ENCODE results near the gene C7orf25.

C7orf25 gene

GRCh38 chr7:42877862-42878261, 34.0 kb downstream of the C7orf25 start:
- no peak for DNase-seq (ENCODE audit: low spot score)

GRCh38 chr7:42876182-42877068, 35.4 kb downstream of the C7orf25 start:
- DNase-seq (ENCODE audit: low spot score) = peak; percentile 83

GRCh38 chr7:42869131-42870020, 42.5 kb downstream of the C7orf25 start:
- DNase-seq (ENCODE audit: low spot score) = no peak

- DNase-seq (ENCODE audit: low spot score) = no peak
Observed at GRCh38 chr7:42868480-42868879, 43.4 kb downstream of the C7orf25 start.
